ENCODE data around the gene BTBD19.
A peak's percentile ranks its signal among the peaks of the same experiment; 100 is the strongest.
"Not testable (repeated sequence)": the region's sequence is repeated elsewhere in the genome, so short reads cannot be mapped to it uniquely, and the experiment has no call there.

The BTBD19 gene

GRCh38 chr1:44838294-44838693 is 30.0 kb downstream of the BTBD19 start:
- not testable (repeated sequence) for H3K9me3 Mint-ChIP-seq; H3K4me3 Mint-ChIP-seq; DNase-seq (ENCODE audit: low spot score); H3K27ac Mint-ChIP-seq; H3K36me3 Mint-ChIP-seq (ENCODE audit: low read depth)
- Mint-ChIP-seq H3K27me3 (ENCODE audit: low read depth) (peaks cover 17% of the 10 kb centered on the region), H3K4me1 (ENCODE audit: low read depth) (peaks cover 11% of the 10 kb centered on the region)

- Mint-ChIP-seq H3K9me3 (no peaks in the 10 kb centered on the region), H3K4me1 (ENCODE audit: low read depth) (peaks cover 8% of the 10 kb centered on the region), H3K4me3 (no peak overlapping the region), H3K27me3 (ENCODE audit: low read depth) (peaks cover 24% of the 10 kb centered on the region), H3K36me3 (ENCODE audit: low read depth) (peaks cover 5% of the 10 kb centered on the region), H3K27ac (no peak overlapping the region)
- DNase-seq (ENCODE audit: low spot score), result no peak
These were observed 31.3 kb downstream of the BTBD19 start for GRCh38 chr1:44839576-44839975.

- no peaks in the 10 kb centered on the region for H3K9me3 Mint-ChIP-seq
- no peaks in the 10 kb centered on the region for H3K4me1 Mint-ChIP-seq (ENCODE audit: low read depth)
- H3K4me3 Mint-ChIP-seq, result peak overlapping the region; percentile 43
- no peak for DNase-seq (ENCODE audit: low spot score)
- no peak overlapping the region for H3K27ac Mint-ChIP-seq
- H3K27me3 Mint-ChIP-seq (ENCODE audit: low read depth), result peaks cover 26% of the 10 kb centered on the region
- H3K36me3 Mint-ChIP-seq (ENCODE audit: low read depth), result peaks cover 5% of the 10 kb centered on the region
These were observed 34.2 kb downstream of the BTBD19 start for GRCh38 chr1:44842486-44842861.

GRCh38 chr1:44842862-44843655 is 34.7 kb downstream of the BTBD19 start, which contains the start of gene PTCH2:
PTCH2 (minus strand) TSS chr1:44843253; CDS start chr1:44842932, 321 bp downstream.
- Mint-ChIP-seq H3K9me3 (no peaks in the 10 kb centered on the region), H3K36me3 (ENCODE audit: low read depth) (peaks cover 5% of the 10 kb centered on the region), H3K27me3 (ENCODE audit: low read depth) (peaks cover 26% of the 10 kb centered on the region), H3K4me3 (peak within 1 kb of the TSS; percentile 43), H3K27ac (no peak within 1 kb of the TSS), H3K4me1 (ENCODE audit: low read depth) (no peaks in the 10 kb centered on the region)
- no peak for DNase-seq (ENCODE audit: low spot score)

- H3K27ac Mint-ChIP-seq, result no peak overlapping the region
- peaks cover 17% of the 10 kb centered on the region for H3K27me3 Mint-ChIP-seq (ENCODE audit: low read depth)
- no peak overlapping the region for H3K4me3 Mint-ChIP-seq
- H3K36me3 Mint-ChIP-seq (ENCODE audit: low read depth), result peaks cover 5% of the 10 kb centered on the region
- no peak for DNase-seq (ENCODE audit: low spot score)
- no peaks in the 10 kb centered on the region for H3K9me3 Mint-ChIP-seq
- H3K4me1 Mint-ChIP-seq (ENCODE audit: low read depth), result no peaks in the 10 kb centered on the region
These were observed 38.7 kb downstream of the BTBD19 start for GRCh38 chr1:44846985-44847384.

GRCh38 chr1:44847845-44848244 is 39.5 kb downstream of the BTBD19 start:
- Mint-ChIP-seq H3K9me3 (no peaks in the 10 kb centered on the region), H3K4me1 (ENCODE audit: low read depth) (no peaks in the 10 kb centered on the region)

GRCh38 chr1:44848456-44849181 is 40.3 kb downstream of the BTBD19 start:
- no peak overlapping the region for H3K4me3 Mint-ChIP-seq
- H3K27me3 Mint-ChIP-seq (ENCODE audit: low read depth), result peaks cover 10% of the 10 kb centered on the region
- no peaks in the 10 kb centered on the region for H3K9me3 Mint-ChIP-seq
- DNase-seq (ENCODE audit: low spot score), result no peak
- H3K36me3 Mint-ChIP-seq (ENCODE audit: low read depth), result peaks cover 7% of the 10 kb centered on the region
- H3K27ac Mint-ChIP-seq, result no peak overlapping the region
- no peaks in the 10 kb centered on the region for H3K4me1 Mint-ChIP-seq (ENCODE audit: low read depth)

More at GRCh38 chr1:44847845-44848244, 39.5 kb downstream of the BTBD19 start:
- Mint-ChIP-seq H3K27ac (no peak overlapping the region), H3K27me3 (ENCODE audit: low read depth) (peaks cover 10% of the 10 kb centered on the region), H3K36me3 (ENCODE audit: low read depth) (peaks cover 5% of the 10 kb centered on the region), H3K4me3 (no peak overlapping the region)
- DNase-seq (ENCODE audit: low spot score), result no peak

- Mint-ChIP-seq H3K4me3 (no peak overlapping the region), H3K27ac (no peak overlapping the region), H3K4me1 (ENCODE audit: low read depth) (no peaks in the 10 kb centered on the region), H3K9me3 (no peaks in the 10 kb centered on the region), H3K36me3 (ENCODE audit: low read depth) (peaks cover 5% of the 10 kb centered on the region), H3K27me3 (ENCODE audit: low read depth) (peaks cover 2% of the 10 kb centered on the region)
- DNase-seq (ENCODE audit: low spot score), result no peak
These were observed 41.3 kb downstream of the BTBD19 start for GRCh38 chr1:44849575-44850132.

GRCh38 chr1:44851308-44851707 is 43.0 kb downstream of the BTBD19 start:
- H3K27me3 Mint-ChIP-seq (ENCODE audit: low read depth), result no peaks in the 10 kb centered on the region
- DNase-seq (ENCODE audit: low spot score), result no peak
- H3K4me1 Mint-ChIP-seq (ENCODE audit: low read depth), result no peaks in the 10 kb centered on the region
- H3K36me3 Mint-ChIP-seq (ENCODE audit: low read depth), result peaks cover 9% of the 10 kb centered on the region
- no peak overlapping the region for H3K27ac Mint-ChIP-seq
- no peaks in the 10 kb centered on the region for H3K9me3 Mint-ChIP-seq
- no peak overlapping the region for H3K4me3 Mint-ChIP-seq

GRCh38 chr1:44853201-44853600 is 44.9 kb downstream of the BTBD19 start:
- Mint-ChIP-seq H3K36me3 (ENCODE audit: low read depth) (peaks cover 13% of the 10 kb centered on the region), H3K4me1 (ENCODE audit: low read depth) (no peaks in the 10 kb centered on the region), H3K9me3 (no peaks in the 10 kb centered on the region), H3K27me3 (ENCODE audit: low read depth) (no peaks in the 10 kb centered on the region), H3K27ac (no peak overlapping the region), H3K4me3 (no peak overlapping the region)
- DNase-seq (ENCODE audit: low spot score), result no peak

- Mint-ChIP-seq H3K27ac (no peak overlapping the region), H3K36me3 (ENCODE audit: low read depth) (peaks cover 13% of the 10 kb centered on the region), H3K27me3 (ENCODE audit: low read depth) (no peaks in the 10 kb centered on the region), H3K4me1 (ENCODE audit: low read depth) (no peaks in the 10 kb centered on the region), H3K9me3 (no peaks in the 10 kb centered on the region), H3K4me3 (no peak overlapping the region)
- DNase-seq (ENCODE audit: low spot score), result no peak
These were observed 46.6 kb downstream of the BTBD19 start for GRCh38 chr1:44854970-44855369.

- peaks cover 13% of the 10 kb centered on the region for H3K36me3 Mint-ChIP-seq (ENCODE audit: low read depth)
- DNase-seq (ENCODE audit: low spot score), result no peak
- peaks cover 3% of the 10 kb centered on the region for H3K4me1 Mint-ChIP-seq (ENCODE audit: low read depth)
- no peaks in the 10 kb centered on the region for H3K27me3 Mint-ChIP-seq (ENCODE audit: low read depth)
- H3K9me3 Mint-ChIP-seq, result no peaks in the 10 kb centered on the region
- H3K4me3 Mint-ChIP-seq, result no peak overlapping the region
- no peak overlapping the region for H3K27ac Mint-ChIP-seq
These were observed 47.4 kb downstream of the BTBD19 start for GRCh38 chr1:44855742-44856141.

- Mint-ChIP-seq H3K27ac (no peak overlapping the region), H3K36me3 (ENCODE audit: low read depth) (peaks cover 13% of the 10 kb centered on the region), H3K4me1 (ENCODE audit: low read depth) (peaks cover 3% of the 10 kb centered on the region), H3K27me3 (ENCODE audit: low read depth) (no peaks in the 10 kb centered on the region), H3K9me3 (no peaks in the 10 kb centered on the region), H3K4me3 (no peak overlapping the region)
- no peak for DNase-seq (ENCODE audit: low spot score)
These were observed 49.1 kb downstream of the BTBD19 start for GRCh38 chr1:44857446-44857845.

GRCh38 chr1:44860331-44860730 is 52.0 kb downstream of the BTBD19 start:
- Mint-ChIP-seq H3K36me3 (ENCODE audit: low read depth) (peaks cover 12% of the 10 kb centered on the region), H3K27ac (no peak overlapping the region), H3K4me3 (no peak overlapping the region), H3K4me1 (ENCODE audit: low read depth) (peaks cover 3% of the 10 kb centered on the region), H3K9me3 (no peaks in the 10 kb centered on the region), H3K27me3 (ENCODE audit: low read depth) (no peaks in the 10 kb centered on the region)
- no peak for DNase-seq (ENCODE audit: low spot score)
